ENCODE data around the gene SPOCD1.

Gene SPOCD1

DNA sequence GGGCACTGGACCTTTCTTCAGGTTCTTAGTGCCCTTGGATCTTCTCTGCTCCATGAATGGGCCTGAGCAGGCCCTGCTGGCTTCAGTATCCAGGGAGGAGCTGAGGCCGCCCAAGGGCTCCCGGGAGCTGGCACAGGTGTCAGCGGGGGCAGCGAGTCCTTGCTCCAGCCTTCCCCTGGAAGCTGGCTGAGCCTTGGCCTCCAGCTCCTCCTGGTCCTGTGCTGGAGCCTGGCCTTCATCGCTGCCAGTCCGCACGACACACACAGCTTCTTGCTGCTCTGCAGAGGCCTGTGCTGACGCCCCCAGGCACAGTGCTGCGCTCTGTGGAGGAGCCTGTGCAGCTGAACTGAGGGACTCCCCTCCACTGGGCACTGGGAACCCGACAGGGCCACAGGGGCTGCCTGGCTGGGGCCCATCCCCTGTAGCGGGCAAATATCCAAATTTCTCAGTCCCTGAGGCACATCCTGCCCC, 1.7 kb downstream of the SPOCD1 start:
- Mint-ChIP-seq H3K4me1 (peaks cover 14% of the 10 kb centered on the region), H3K27me3 (no peaks in the 10 kb centered on the region), H3K27ac (no peak overlapping the region), H3K36me3 (no peaks in the 10 kb centered on the region), H3K9me3 (no peaks in the 10 kb centered on the region), H3K4me3 (no peak overlapping the region)

DNA sequence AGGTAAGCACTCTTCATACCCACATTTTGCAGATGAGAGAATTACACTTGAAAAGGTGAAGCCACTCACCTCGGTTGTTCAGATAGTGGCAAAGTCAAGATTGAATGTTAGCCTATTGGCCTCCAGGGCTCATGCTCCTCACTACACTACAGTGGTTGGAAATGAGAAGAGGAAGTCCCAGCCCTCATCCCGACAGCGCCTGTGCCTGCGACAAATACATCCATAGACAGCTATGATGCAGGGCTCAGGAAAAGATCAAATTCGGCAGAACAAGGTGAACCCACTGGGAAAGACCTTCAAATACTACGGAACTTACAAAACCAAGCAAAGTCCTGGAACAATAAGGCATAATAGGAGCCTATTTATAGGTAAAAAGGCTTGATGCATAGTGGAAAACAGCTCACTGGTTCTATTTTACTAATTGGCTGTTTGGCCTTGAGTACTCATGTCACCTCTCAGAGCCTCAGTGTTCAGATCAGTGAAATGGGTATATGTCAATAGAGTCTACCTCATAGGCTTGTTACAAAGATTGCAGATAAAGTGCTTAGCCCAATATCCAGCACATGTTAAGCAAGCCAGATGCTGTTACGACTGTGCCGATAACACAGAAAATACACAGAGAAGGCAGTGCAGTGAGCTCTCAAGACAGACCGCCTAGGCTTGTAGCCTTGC, 3.5 kb downstream of the SPOCD1 start:
- no peaks in the 10 kb centered on the region for H3K9me3 Mint-ChIP-seq
- peaks cover 11% of the 10 kb centered on the region for H3K4me1 Mint-ChIP-seq
- H3K4me3 Mint-ChIP-seq: no peak overlapping the region
- H3K27ac Mint-ChIP-seq: peak overlapping the region; percentile 77
- no peaks in the 10 kb centered on the region for H3K36me3 Mint-ChIP-seq
- H3K27me3 Mint-ChIP-seq: no peaks in the 10 kb centered on the region

DNA sequence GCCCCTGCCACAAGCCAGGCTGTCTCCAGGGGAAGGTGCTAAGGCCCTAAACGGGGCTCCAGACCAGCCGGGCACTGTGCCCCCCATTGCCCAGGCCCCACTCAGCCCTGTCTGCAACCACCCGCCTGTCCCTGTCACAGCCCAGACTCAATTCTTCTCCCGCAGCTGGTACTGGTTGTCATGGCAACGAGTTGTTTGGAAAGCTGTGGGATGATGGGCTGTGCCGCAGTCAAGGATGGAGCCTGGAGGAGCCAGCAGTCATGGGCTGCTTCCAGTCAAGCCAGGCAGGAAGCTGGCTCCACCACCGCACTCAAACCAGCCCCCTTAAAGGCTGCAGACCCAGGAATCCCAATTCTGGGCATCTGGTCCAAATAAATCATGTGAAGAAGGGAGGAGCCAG, 4.2 kb downstream of the SPOCD1 start:
- no peaks in the 10 kb centered on the region for H3K9me3 Mint-ChIP-seq
- H3K4me3 Mint-ChIP-seq: no peak overlapping the region
- no peak overlapping the region for H3K27ac Mint-ChIP-seq
- no peaks in the 10 kb centered on the region for H3K27me3 Mint-ChIP-seq
- H3K36me3 Mint-ChIP-seq: no peaks in the 10 kb centered on the region
- H3K4me1 Mint-ChIP-seq: peaks cover 11% of the 10 kb centered on the region

DNA sequence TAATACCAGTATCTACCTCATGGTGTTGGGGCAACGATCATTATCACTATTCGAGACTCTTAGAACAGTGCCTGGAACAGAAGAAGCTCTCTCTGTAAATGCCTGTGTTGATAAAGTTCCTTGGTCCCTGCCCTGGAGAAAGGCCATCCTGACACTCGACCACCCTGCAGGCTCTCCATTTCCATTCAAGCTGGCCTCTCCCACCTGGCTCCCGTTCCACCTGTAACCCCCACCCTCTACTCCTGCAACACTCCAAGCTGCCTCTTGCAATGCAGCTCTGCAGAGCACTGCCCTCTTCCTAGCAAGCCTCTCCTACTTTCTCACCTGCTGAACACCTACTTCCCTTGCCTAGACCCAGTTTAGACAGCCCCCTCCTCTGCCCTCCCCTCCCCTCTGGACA, 6.1 kb downstream of the SPOCD1 start:
- Mint-ChIP-seq H3K36me3 (no peaks in the 10 kb centered on the region), H3K27me3 (no peaks in the 10 kb centered on the region), H3K9me3 (no peaks in the 10 kb centered on the region), H3K4me1 (peaks cover 5% of the 10 kb centered on the region), H3K4me3 (no peak overlapping the region), H3K27ac (no peak overlapping the region)

DNA sequence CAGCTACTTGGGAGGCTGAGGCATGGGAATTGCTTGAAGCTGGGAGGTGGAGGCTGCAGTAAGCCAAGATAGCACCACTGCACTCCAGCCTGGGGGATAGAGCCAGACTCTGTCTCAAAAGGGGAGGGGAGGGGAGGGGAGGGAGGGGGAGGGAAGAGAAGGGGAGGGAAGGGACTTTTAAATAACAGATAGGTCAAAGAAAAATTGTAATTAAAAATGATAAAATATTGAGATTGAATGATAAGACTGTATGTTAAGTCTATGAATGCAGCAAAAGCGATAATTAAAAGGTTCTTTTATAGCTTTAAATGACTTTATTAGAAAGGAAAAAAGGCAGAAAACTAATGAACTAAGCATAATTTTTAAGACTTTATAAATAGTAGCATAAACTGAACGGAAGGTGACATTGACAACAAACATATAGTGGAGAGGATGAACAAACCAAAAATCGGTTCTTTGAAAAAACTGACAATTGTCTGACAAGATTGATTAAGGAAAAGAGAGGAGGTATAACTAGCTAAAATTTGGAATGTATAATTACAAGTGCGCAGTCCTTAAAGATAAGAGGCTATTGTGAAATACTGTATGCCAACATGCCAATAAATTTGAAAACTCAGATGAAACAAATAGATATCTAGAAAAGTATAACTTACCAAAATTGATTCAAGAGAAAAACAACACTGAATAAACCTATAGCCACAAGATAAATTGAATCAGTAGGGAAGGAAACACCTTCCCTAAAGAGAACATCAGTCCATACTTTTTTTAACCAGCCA, 8.4 kb downstream of the SPOCD1 start:
- H3K27ac Mint-ChIP-seq: peak overlapping the region; percentile 46
- H3K27me3 Mint-ChIP-seq: no peaks in the 10 kb centered on the region
- H3K9me3 Mint-ChIP-seq: no peaks in the 10 kb centered on the region
- peaks cover 11% of the 10 kb centered on the region for H3K4me1 Mint-ChIP-seq
- no peak overlapping the region for H3K4me3 Mint-ChIP-seq
- no peaks in the 10 kb centered on the region for H3K36me3 Mint-ChIP-seq

DNA sequence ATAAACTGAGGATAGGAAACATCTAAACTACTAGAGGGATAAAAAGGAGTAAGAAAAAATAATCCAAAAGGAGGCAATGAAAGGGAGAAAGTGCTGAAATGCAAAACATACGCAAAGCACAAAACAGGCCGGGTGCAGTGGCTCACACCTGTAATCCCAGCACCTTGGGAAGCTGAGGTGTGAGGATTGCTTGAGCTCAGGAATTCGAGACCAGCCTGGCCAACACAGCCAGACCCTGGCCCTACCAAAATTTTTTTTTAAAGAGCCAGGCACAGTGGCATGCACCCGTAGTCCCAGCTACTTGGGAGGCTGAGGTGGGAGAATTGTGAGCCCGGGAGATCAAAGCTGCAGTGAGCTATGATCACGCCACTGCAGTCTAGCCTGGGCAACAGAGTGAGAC, 10.5 kb downstream of the SPOCD1 start:
- no peaks in the 10 kb centered on the region for H3K9me3 Mint-ChIP-seq
- H3K4me1 Mint-ChIP-seq: peaks cover 9% of the 10 kb centered on the region
- H3K27ac Mint-ChIP-seq: no peak overlapping the region
- no peaks in the 10 kb centered on the region for H3K36me3 Mint-ChIP-seq
- H3K4me3 Mint-ChIP-seq: no peak overlapping the region
- H3K27me3 Mint-ChIP-seq: no peaks in the 10 kb centered on the region

DNA sequence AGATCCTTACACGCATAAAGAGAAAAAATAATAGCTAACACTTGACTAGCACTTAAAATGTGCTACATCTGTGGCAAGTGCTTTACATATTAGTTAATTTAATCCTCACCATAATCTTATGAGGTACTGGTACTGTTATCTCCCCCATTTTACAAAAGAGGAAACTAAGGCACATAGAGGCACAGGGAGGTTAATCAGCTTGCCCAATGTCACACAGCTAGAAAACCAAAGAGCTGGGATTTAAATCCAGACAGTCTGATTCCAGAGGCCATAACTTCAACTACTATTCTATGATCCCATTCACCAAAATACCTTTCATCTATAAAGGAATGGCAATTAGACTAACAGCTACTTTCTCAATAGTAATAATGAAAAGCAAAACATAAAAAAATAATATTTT, 11.7 kb downstream of the SPOCD1 start:
- no peak overlapping the region for H3K4me3 Mint-ChIP-seq
- H3K4me1 Mint-ChIP-seq: peaks cover 9% of the 10 kb centered on the region
- H3K27me3 Mint-ChIP-seq: no peaks in the 10 kb centered on the region
- H3K27ac Mint-ChIP-seq: peak overlapping the region; percentile 49
- H3K36me3 Mint-ChIP-seq: no peaks in the 10 kb centered on the region
- no peaks in the 10 kb centered on the region for H3K9me3 Mint-ChIP-seq

DNA sequence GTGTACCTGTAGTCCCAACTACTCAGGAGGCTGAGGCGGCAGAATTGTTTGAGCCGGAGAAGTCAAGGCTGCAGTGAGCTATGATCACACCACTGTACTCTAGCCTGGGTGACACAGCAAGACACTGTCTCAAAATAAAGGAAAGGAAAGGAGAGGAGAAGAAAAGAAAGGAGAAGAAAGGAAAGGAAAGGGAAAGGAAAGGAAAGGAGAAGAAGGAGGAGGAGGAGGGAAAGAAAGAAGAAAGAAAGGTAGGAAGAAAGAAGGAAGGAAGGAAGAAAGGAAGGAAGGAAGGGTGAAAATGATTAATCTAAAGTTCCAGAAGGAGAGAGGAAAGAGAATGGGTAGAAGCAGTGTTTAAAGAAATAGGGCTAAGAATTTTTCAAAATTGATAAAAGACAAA, 12.2 kb downstream of the SPOCD1 start:
- no peaks in the 10 kb centered on the region for H3K27me3 Mint-ChIP-seq
- no peak overlapping the region for H3K4me3 Mint-ChIP-seq
- no peak overlapping the region for H3K27ac Mint-ChIP-seq
- no peaks in the 10 kb centered on the region for H3K36me3 Mint-ChIP-seq
- peaks cover 9% of the 10 kb centered on the region for H3K4me1 Mint-ChIP-seq
- no peaks in the 10 kb centered on the region for H3K9me3 Mint-ChIP-seq

DNA sequence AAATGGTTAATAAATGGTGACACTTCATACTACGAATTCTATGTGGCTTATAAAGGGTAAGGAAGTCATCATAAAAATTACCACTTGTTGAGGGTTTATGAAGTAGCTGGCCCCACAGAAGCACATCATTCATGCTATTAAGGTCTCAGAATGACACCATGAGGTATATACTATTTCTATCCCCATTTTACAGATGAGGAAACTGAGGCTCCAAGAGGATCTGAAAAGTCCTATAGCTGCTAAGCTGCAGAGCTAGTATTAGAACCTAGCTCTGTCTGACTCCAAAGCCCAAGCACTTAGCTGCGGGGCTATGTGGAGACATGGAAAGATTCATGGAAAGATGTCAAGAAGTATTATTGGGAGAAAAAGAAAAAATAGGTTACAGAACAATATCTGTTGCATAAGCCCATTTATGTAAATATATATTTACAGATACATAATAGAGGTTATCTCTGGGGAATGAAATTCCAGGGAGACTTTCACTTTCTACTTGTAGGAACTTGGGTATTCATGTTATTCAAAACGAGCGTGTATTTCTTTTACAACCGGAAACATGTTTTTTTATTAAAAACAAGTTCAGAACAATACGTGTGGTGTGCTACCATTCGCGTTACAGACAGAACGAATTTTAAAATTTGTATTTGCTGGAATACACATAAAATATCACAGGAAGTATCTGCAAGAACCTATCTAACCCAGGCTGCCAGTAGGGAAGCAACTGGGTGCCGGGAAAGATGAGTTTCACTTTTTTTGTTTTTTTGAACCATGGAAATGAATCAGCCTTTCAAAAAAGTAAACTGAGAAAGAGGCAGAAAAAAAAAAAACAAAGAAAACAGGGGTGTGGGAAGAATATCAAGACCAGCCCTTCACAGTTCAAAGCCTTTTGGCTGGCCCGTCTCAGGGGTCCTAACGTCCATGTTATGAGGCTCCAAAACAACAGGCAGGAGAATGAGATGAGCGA, 13.4 kb downstream of the SPOCD1 start:
- Mint-ChIP-seq H3K4me3 (peak overlapping the region; percentile 63), H3K4me1 (peaks cover 9% of the 10 kb centered on the region), H3K36me3 (no peaks in the 10 kb centered on the region), H3K27me3 (no peaks in the 10 kb centered on the region), H3K27ac (peak overlapping the region; percentile 79), H3K9me3 (no peaks in the 10 kb centered on the region)

DNA sequence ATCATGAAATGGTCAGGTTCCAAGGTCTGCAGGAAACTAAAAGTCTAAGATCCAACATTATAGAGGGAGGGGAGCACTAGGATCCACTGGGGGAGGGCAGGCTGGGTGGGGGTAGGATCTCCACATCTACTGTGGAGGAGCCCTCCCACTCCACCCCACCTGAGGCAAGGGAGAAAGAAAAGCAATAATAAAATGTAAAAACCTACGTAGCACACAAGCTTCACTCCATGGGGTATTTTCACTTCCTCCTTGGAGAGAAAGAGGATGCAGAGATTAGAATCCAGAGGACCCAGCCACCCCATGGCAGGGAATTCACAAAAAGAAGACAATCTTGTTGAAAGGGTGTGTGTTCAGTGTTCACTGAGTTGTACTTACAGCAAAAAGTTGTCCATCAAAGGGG, 14.4 kb downstream of the SPOCD1 start:
- H3K4me1 Mint-ChIP-seq: peaks cover 9% of the 10 kb centered on the region
- H3K9me3 Mint-ChIP-seq: no peaks in the 10 kb centered on the region
- no peak overlapping the region for H3K4me3 Mint-ChIP-seq
- no peak overlapping the region for H3K27ac Mint-ChIP-seq
- H3K36me3 Mint-ChIP-seq: no peaks in the 10 kb centered on the region
- H3K27me3 Mint-ChIP-seq: peaks cover 1% of the 10 kb centered on the region

DNA sequence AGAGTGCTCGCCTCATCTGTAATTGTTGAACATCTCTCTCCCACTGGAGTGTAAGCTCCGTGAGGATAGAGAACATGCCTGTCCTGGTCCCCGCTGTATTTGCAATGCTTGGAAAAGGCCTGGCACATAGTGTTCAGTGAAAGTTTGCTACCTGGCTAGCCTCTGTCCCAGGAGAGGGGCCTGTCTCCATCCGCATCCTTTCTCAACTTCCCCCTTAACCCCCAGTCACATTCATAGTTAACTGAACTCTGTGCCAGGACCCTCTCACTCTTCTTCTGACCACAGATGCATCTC, 15.2 kb downstream of the SPOCD1 start:
- Mint-ChIP-seq H3K9me3 (no peaks in the 10 kb centered on the region), H3K4me1 (peaks cover 9% of the 10 kb centered on the region), H3K27ac (no peak overlapping the region), H3K27me3 (peaks cover 1% of the 10 kb centered on the region), H3K36me3 (no peaks in the 10 kb centered on the region), H3K4me3 (no peak overlapping the region)

DNA sequence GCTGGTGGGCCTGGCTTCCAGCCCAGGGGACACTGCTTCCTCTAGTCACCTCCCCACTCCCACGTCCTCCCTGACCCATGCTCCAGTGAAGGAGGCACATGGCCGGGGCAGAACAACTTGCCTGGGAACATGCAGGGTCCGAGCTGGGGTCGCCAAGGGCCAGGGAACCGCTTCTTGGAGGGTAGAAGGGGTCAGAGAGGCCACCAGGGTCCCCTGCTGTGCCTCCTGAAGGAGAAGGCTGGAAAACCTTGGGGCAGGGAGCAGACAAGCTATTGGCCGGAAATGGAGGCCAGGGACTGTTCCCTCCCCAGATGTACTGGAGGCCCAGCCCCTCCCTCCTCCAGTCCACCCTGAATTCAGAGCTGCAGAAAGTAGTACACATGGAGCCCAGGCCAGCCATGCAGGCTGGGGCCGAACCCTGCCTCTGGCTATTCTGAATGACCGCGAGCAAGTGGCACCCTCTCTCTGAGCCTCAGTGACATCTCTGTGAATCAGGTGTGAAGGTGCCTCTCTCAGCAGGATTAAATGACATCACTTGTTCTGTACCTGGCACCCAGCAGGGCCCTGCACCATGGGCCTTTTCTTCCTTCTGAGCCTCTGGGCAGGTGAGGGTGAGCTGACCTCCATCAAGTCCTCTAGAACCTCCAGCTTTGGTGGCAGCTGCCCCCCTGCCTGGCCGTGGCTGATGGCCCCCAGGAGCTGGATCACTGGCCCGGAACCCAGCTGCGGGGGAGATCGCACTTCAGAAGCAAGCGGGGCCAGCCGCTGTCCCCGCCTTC, 15.7 kb downstream of the SPOCD1 start:
- H3K4me1 Mint-ChIP-seq: peaks cover 9% of the 10 kb centered on the region
- H3K36me3 Mint-ChIP-seq: no peaks in the 10 kb centered on the region
- H3K27me3 Mint-ChIP-seq: peaks cover 1% of the 10 kb centered on the region
- H3K9me3 Mint-ChIP-seq: no peaks in the 10 kb centered on the region
- H3K4me3 Mint-ChIP-seq: no peak overlapping the region
- no peak overlapping the region for H3K27ac Mint-ChIP-seq

DNA sequence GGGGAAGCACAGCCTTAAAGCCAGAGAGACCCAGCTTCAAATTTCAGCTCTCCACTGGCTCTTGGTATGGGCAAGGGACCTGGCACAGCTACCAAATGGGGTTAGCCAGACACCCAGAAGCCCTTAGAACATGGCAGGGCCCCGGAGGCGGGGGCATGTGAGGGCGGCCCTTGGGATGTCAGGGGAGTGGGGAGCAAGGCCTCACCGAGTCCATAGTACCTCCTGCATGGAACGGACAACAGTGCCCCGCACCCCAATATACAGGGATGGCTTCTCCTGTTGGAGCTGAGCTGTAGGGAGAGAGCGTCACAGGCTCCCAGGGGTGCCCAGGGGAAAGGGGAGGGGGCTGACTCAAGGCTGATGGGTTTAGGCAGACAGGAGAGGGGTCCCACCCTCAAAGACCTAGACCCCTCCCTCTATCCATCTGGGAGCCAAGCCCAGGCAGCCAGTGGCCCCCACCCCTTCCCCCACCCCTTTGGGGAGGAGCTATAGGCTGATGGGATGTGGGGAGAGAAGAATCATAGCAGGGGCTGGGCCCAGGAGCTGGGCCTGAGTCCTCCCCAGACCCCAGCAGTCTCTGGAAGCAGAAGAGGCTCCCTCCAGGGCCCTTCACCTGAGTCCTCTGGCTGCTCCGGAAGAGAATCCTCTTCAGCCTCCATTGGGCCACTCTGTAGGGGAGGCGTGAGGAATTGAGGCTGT, 16.5 kb downstream of the SPOCD1 start:
- Mint-ChIP-seq H3K9me3 (no peaks in the 10 kb centered on the region), H3K36me3 (no peaks in the 10 kb centered on the region), H3K4me1 (peaks cover 9% of the 10 kb centered on the region), H3K27me3 (peaks cover 1% of the 10 kb centered on the region), H3K27ac (no peak overlapping the region), H3K4me3 (no peak overlapping the region)

DNA sequence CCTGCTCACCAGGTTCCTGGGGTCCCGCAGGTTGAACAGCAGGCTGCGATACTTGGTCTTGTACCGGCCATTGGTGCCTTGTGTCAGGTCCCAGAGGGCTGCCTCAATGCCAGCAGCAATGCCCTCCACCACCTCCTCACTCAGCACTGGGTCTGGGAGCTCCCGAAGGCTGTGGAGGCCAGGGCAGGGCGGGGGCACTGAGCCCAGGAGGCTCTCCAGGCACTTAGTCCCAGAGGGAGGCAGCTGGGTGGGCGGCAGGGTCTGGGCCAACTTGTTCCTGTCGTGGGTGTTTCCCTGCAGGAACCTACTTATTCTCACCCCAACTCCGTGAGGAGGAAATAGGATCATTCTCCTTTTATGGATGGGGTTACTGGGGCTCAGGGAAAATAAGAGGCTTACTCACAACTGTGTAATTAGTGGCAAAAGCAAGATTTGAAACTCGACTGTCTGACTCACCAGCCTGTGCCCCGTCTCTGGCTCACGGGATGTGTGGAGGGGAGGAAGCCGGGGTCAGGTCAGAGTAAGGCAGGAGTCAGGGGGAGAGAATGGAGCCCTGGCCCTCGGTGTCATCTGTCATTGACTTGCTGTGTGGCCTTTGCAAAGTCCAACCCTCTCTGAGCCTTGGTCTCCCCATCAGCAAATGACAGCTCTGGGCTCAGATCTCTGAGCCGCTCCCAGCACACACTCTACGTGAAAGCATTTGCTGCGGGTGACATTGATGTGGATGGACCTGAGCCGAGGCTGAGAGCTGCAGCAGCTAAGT, 17.2 kb downstream of the SPOCD1 start:
- peaks cover 1% of the 10 kb centered on the region for H3K27me3 Mint-ChIP-seq
- H3K4me3 Mint-ChIP-seq: no peak overlapping the region
- peaks cover 9% of the 10 kb centered on the region for H3K4me1 Mint-ChIP-seq
- no peaks in the 10 kb centered on the region for H3K9me3 Mint-ChIP-seq
- no peak overlapping the region for H3K27ac Mint-ChIP-seq
- H3K36me3 Mint-ChIP-seq: no peaks in the 10 kb centered on the region
